HepG2 (cell line): Measurements from ENCODE around the gene ENTREP3. TPM values are rescaled to one million over a fixed set of nuclear protein-coding genes. Genes with fewer than 3 reads are reported as not detected.

Experiments used
- ATF4 ChIP-seq, 2 experiments: fragments of 450-650 bp in 1 of 2; sonication (generic) in 1 of 2; formaldehyde crosslinking; IDR thresholded peaks; 2 replicates each; pipeline versions ENCODE4 v1.5.0 to v1.8.0; 2020 to 2022; ENCODE audit warnings: mild to moderate bottlenecking in 1 of 2, missing genetic modification reagents in 1 of 2
- BCL6 ChIP-seq: IDR thresholded peaks from 2 replicates; pipeline ENCODE4 v1.6.1; 2016; ENCODE audit warnings: missing genetic modification reagents, missing compliant biosample characterization
- FOXP1 ChIP-seq, 2 experiments: fragments of 450-650 bp in 1 of 2; IDR thresholded peaks; 2 replicates each; pipeline ENCODE4 v1.6.1; 2017 to 2018; ENCODE audit warnings: antibody characterized with exemption in 1 of 2
- GATA4 ChIP-seq: sonication (generic); IDR thresholded peaks from 2 replicates; pipeline ENCODE4 v1.6.1; 2016; ENCODE audit warnings: antibody characterized with exemption, low read depth, borderline replicate concordance
- MTF1 ChIP-seq: sonication (generic); formaldehyde crosslinking; IDR thresholded peaks from 2 replicates; pipeline ENCODE4 v1.5.0; 2020; ENCODE audit warnings: missing genetic modification reagents
- NFRKB ChIP-seq: fragments of 450-650 bp; IDR thresholded peaks from 2 replicates; pipeline ENCODE4 v1.6.1; 2017
- NR0B2 ChIP-seq: sonication (generic); formaldehyde crosslinking; IDR thresholded peaks from 2 replicates; pipeline ENCODE4 v1.4.0; 2020; ENCODE audit warnings: mild to moderate bottlenecking, missing genetic modification reagents
- RARG ChIP-seq: sonication (generic); formaldehyde crosslinking; IDR thresholded peaks from 2 replicates; pipeline ENCODE4 v1.4.0; 2020; ENCODE audit warnings: low read depth, mild to moderate bottlenecking, missing genetic modification reagents
- RNF2 ChIP-seq: fragments of 450-650 bp; conservative IDR thresholded peaks from 2 replicates; pipeline ENCODE4 v1.6.1; 2016; ENCODE audit warnings: low read depth
- SRY ChIP-seq: sonication (generic); formaldehyde crosslinking; IDR thresholded peaks from 2 replicates; pipeline ENCODE4 v1.8.0; 2022; ENCODE audit warnings: mild to moderate bottlenecking, missing genetic modification reagents
- TOPORS ChIP-seq: sonication (generic); formaldehyde crosslinking; IDR thresholded peaks from 2 replicates; pipeline ENCODE4 v1.8.0; 2023; ENCODE audit warnings: mild to moderate bottlenecking, missing genetic modification reagents
- ZBTB39 ChIP-seq: sonication (generic); formaldehyde crosslinking; IDR thresholded peaks from 2 replicates; pipeline ENCODE4 v1.5.0; 2020; ENCODE audit warnings: missing genetic modification reagents
- ZNF317 ChIP-seq: sonication (generic); formaldehyde crosslinking; IDR thresholded peaks from 2 replicates; pipeline ENCODE4 v1.5.0; 2020; ENCODE audit warnings: mild to moderate bottlenecking, missing genetic modification reagents
- ZNF318 ChIP-seq: sonication (generic); formaldehyde crosslinking; IDR thresholded peaks from 2 replicates; pipeline ENCODE4 v1.4.0; 2020; ENCODE audit warnings: mild to moderate bottlenecking, missing genetic modification reagents
- ZNF333 ChIP-seq: sonication (generic); formaldehyde crosslinking; IDR thresholded peaks from 2 replicates; pipeline ENCODE4 v1.4.0; 2020; ENCODE audit warnings: mild to moderate bottlenecking, missing genetic modification reagents, borderline replicate concordance
- ZNF431 ChIP-seq: sonication (generic); formaldehyde crosslinking; IDR thresholded peaks from 2 replicates; pipeline ENCODE4 v1.9.0; 2022; ENCODE audit warnings: missing genetic modification reagents, low read depth, mild to moderate bottlenecking, borderline replicate concordance
- ZNF639 ChIP-seq: conservative IDR thresholded peaks from 2 replicates; pipeline ENCODE4 v1.6.1; 2018; ENCODE audit warnings: missing genetic modification reagents
- polyA plus RNA-seq, 8 experiments: library from polyadenylated mRNA; depleted of rRNA in 3 of 8; stranded (reverse) in 7 of 8; unstranded in 1 of 8; fragments of >200 nt; fragmentation: Illumina TruSeq in 4 of 8; extraction: Trizol in 4 of 8; gene quantifications; 2 replicates each; pipeline versions ENCODE4 v1.2.1 to v1.2.3, GENCODE V29; 2011 to 2016; ENCODE audit warnings: low read depth in 4 of 8, missing spikeins in 1 of 8, mixed read lengths in 1 of 8; ENCODE audit not compliant: insufficient read depth in 1 of 8
- total RNA-seq, 5 experiments: library from RNA; depleted of rRNA; stranded (reverse); fragments of >200 nt; fragmentation: Illumina TruSeq; extraction: Trizol; gene quantifications; 2 replicates each; pipeline ENCODE4 v1.2.3, GENCODE V29; 2016; ENCODE audit warnings: low read depth in 1 of 5

The ENTREP3 gene
- total and polyA plus RNA-seq, 2 of the 13 experiments (the other 11 are each of a cell fraction or from before 2014, with no cell fraction given), result 4.1 to 9.9 TPM

GRCh38 chr1:155254714-155255242, 505 bp downstream of the ENTREP3 start (continued):
- TF ChIP-seq GATA4, result no peak
- TF ChIP-seq ZNF431 (CRISPR knock-in tag), result no peak
- TF ChIP-seq SRY (CRISPR knock-in tag), result 0 out of 2 replicates have a peak, but pooled peaks have one; percentile 45
- TF ChIP-seq FOXP1 (IDR thresholded peaks at IDR 0.05), result no peak
- no peak for TF ChIP-seq FOXP1 (CRISPR knock-in tag; IDR thresholded peaks at IDR 0.05)
- no peak for TF ChIP-seq ZNF317
- TF ChIP-seq ZNF333 (CRISPR knock-in tag), result 0 out of 2 replicates have a peak, but pooled peaks have one; percentile 41
- TF ChIP-seq BCL6 (CRISPR knock-in tag), result no peak
- TF ChIP-seq TOPORS, result no peak
- 0 out of 2 replicates have a peak, but pooled peaks have one; percentile 20 for TF ChIP-seq ZBTB39 (CRISPR knock-in tag)
- TF ChIP-seq RNF2, result no peak
- 0 out of 2 replicates have a peak, but pooled peaks have one; percentile 65 for TF ChIP-seq NR0B2 (CRISPR knock-in tag)
- TF ChIP-seq ZNF639 (CRISPR knock-in tag), result no peak; the same call in 1 of the 2 replicates
- TF ChIP-seq NFRKB, result no peak
- no peak for TF ChIP-seq MTF1 (CRISPR knock-in tag)
- TF ChIP-seq ZNF318 (CRISPR knock-in tag), result no peak
- TF ChIP-seq ATF4 (CRISPR knock-in tag; IDR thresholded peaks at IDR 0.05), result no peak
- TF ChIP-seq RARG (CRISPR knock-in tag), result no peak
